Measurements from ENCODE around the gene IL32. TPM values are rescaled to one million over a fixed set of nuclear protein-coding genes. Genes with fewer than 3 reads are reported as not detected.

The IL32 gene, protein sequence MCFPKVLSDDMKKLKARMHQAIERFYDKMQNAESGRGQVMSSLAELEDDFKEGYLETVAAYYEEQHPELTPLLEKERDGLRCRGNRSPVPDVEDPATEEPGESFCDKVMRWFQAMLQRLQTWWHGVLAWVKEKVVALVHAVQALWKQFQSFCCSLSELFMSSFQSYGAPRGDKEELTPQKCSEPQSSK
- total RNA-seq (2013): 0.73 TPM
- polyA plus RNA-seq (1 to 10 TPM in 2 of 3 donors, under 1 TPM in 1; 0.53 to 8.0 (median 5.6) TPM), polyA minus RNA-seq (not detected in 2 replicates), total RNA-seq (0 to 0.50 (median 0.18) reads per million in 11 experiments)

GRCh38 chr16:3065069-3065741 is at the start of gene IL32:
Gene IL32 (plus strand): TSS chr16:3065640. CDS start chr16:3065812, 172 bp downstream.
- Histone ChIP-seq H2AFZ (ENCODE audit: insufficient read depth, low read depth, low read length, poor library complexity, severe bottlenecking) (no peak within 1 kb of the TSS), H3K27ac (ENCODE audit: low read depth in 1 of 2, low read length in 2 of 2) (no peak within 1 kb of the TSS), H3K4me3 (replicated peaks in 1 of 3; ENCODE audit: low read depth in 2 of 3, low read length in 3 of 3) (no peak within 1 kb of the TSS), H3K4me1 (ENCODE audit: control insufficient read depth in 1 of 2, insufficient read depth in 2 of 2, low read length in 2 of 2) (peaks cover 22 to 26% of the 10 kb centered on the region in 2 donors), H3K4me2 (replicated peaks; ENCODE audit: extremely low read depth, low read length, poor library complexity, severe bottlenecking) (no peak within 1 kb of the TSS), H3K27me3 (ENCODE audit: control insufficient read depth in 2 of 2, insufficient read depth in 2 of 2, low read length in 2 of 2) (no peaks in the 10 kb centered on the region), H3K79me2 (ENCODE audit: insufficient read depth, low read length) (no peaks in the 10 kb centered on the region), H4K20me1 (ENCODE audit: insufficient read depth, low read length) (no peaks in the 10 kb centered on the region), H3K36me3 (replicated peaks in 1 of 2; ENCODE audit: control insufficient read depth in 1 of 2, insufficient read depth in 2 of 2, low read length in 2 of 2) (no peaks in the 10 kb centered on the region), H3K9ac (ENCODE audit: insufficient read depth, low read length, poor library complexity, severe bottlenecking) (no peak within 1 kb of the TSS), H3K9me3 (replicated peaks in 1 of 2; ENCODE audit: control insufficient read depth in 1 of 2, insufficient read depth in 1 of 2, low read length in 2 of 2) (no peaks in the 10 kb centered on the region)
- WGBS (ENCODE audit: insufficient coverage): 97% methylated on average over 7 of the region's 13 CpGs
- Mint-ChIP-seq H3K4me1 (peaks cover 27% of the 10 kb centered on the region), H3K36me3 (no peaks in the 10 kb centered on the region), H3K9me3 (peaks cover 0 to 4% (median 0%) of the 10 kb centered on the region in 7 donors), H3K4me3 (peak within 1 kb of the TSS in 1 of 2 donors; percentile 66), H3K27me3 (ENCODE audit: low read depth in 3 of 3) (peaks cover 0 to 9% (median 2%) of the 10 kb centered on the region in 3 donors), H3K27ac (peak within 1 kb of the TSS in 2 of 7 donors; percentile 32 to 33)
- TF ChIP-seq CTCF (IDR thresholded peaks at IDR 0.05): no peak
- peak in 1 of 3 donors; percentile 55 for DNase-seq
- intact Hi-C loops (cut with micrococcal nuclease): no loop called here

DNA sequence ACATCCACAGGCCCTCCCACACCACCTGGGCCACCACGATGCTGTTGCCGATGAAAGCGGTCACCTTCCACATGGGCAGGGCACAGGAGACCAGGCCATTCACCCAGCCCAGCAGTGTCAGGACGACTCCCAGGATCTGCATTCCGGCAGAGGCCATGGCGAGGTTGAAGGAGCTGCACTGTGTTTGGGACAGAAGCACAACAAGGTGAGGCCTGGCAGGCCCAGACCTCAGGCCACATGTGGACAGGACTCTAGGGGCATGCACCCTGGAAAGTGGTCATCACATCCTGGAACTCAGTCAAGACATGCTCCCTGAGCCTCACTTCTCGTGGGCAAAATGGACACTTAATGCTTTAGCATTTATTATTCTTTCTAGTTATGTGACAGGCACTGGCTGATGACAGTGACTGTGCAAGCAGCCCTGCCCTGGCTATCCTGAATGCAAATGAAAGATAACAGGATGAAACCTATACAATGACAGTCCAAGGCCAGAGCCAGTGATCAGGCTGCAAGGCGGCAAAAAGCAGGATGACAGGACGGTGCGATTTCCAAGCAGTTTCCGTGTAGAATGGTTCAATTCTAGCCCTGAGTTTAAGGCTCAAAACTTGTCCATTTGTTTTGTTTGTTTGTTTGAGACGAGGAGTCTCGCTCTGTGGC is 49.4 kb upstream of the IL32 start:
- Histone ChIP-seq H3K27ac (ENCODE audit: low read depth in 1 of 2, low read length in 2 of 2) (no peak overlapping the region), H3K9me3 (replicated peaks in 1 of 2; ENCODE audit: control insufficient read depth in 1 of 2, insufficient read depth in 1 of 2, low read length in 2 of 2) (no peaks in the 10 kb centered on the region), H3K4me2 (replicated peaks; ENCODE audit: extremely low read depth, low read length, poor library complexity, severe bottlenecking) (no peak overlapping the region), H3K79me2 (ENCODE audit: insufficient read depth, low read length) (no peaks in the 10 kb centered on the region), H3K9ac (ENCODE audit: insufficient read depth, low read length, poor library complexity, severe bottlenecking) (no peak overlapping the region), H2AFZ (ENCODE audit: insufficient read depth, low read depth, low read length, poor library complexity, severe bottlenecking) (no peak overlapping the region), H3K4me3 (replicated peaks in 1 of 3; ENCODE audit: low read depth in 2 of 3, low read length in 3 of 3) (no peak overlapping the region), H4K20me1 (ENCODE audit: insufficient read depth, low read length) (peaks cover 6% of the 10 kb centered on the region), H3K36me3 (replicated peaks in 1 of 2; ENCODE audit: control insufficient read depth in 1 of 2, insufficient read depth in 2 of 2, low read length in 2 of 2) (no peaks in the 10 kb centered on the region), H3K27me3 (ENCODE audit: control insufficient read depth in 2 of 2, insufficient read depth in 2 of 2, low read length in 2 of 2) (peaks cover 0 to 51% of the 10 kb centered on the region in 2 donors), H3K4me1 (ENCODE audit: control insufficient read depth in 1 of 2, insufficient read depth in 2 of 2, low read length in 2 of 2) (peaks cover 23 to 27% of the 10 kb centered on the region in 2 donors)
- Mint-ChIP-seq H3K36me3 (no peaks in the 10 kb centered on the region), H3K4me1 (peaks cover 22% of the 10 kb centered on the region), H3K9me3 (peaks cover 0 to 4% (median 0%) of the 10 kb centered on the region in 7 donors), H3K27ac (peak overlapping the region in 1 of 7 donors; percentile 27), H3K27me3 (ENCODE audit: low read depth in 3 of 3) (peaks cover 45 to 70% (median 54%) of the 10 kb centered on the region in 3 donors), H3K4me3 (no peak overlapping the region)
- intact Hi-C loops (cut with micrococcal nuclease): loop anchor here in 1 of 2 donors (2.0 kb wide), 1 partner anchor 15 kb away; no protein-coding TSS in a partner anchor
- no peak for DNase-seq
- no peak for TF ChIP-seq CTCF (IDR thresholded peaks at IDR 0.05)
- 98% methylated on average over 9 of the region's 13 CpGs for WGBS (ENCODE audit: insufficient coverage)
